GOT3 (cell line): ENCODE measurements around the gene GPBAR1.

Experiments used
- DNase-seq: peaks from one replicate; lab custom pipeline; 2025; ENCODE audit warnings: mixed read lengths; lab: John Stamatoyannopoulos, UW

Gene GPBAR1, protein sequence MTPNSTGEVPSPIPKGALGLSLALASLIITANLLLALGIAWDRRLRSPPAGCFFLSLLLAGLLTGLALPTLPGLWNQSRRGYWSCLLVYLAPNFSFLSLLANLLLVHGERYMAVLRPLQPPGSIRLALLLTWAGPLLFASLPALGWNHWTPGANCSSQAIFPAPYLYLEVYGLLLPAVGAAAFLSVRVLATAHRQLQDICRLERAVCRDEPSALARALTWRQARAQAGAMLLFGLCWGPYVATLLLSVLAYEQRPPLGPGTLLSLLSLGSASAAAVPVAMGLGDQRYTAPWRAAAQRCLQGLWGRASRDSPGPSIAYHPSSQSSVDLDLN

GRCh38 chr2:218260742-218261422, at the start of gene GPBAR1:
GPBAR1 (plus strand) TSS chr2:218261015; CDS start chr2:218262725, 1,710 bp downstream.
- DNase-seq: no peak

DNA sequence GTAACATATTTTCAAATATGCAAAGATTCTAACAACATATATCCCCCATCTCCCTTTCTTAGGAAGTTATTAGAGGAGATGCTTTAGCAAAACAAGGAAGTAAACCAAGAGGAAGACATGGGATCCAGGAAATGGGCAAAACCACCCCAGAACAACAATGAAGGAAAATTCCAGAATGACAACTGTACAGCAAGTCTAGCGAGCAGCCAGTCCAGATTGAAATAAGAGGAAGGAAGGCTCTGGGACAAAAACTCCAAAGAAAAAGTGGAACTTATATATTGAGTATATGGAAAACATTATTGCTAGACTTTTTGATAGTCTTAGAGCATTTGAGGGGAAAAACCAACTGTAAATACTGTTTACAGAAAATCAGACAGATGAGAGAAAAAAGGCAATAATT, 46.7 kb upstream of the GPBAR1 start:
- DNase-seq: no peak

- DNase-seq: no peak
Measured at GRCh38 chr2:218216336-218216673, 44.5 kb upstream of the GPBAR1 start.

DNA sequence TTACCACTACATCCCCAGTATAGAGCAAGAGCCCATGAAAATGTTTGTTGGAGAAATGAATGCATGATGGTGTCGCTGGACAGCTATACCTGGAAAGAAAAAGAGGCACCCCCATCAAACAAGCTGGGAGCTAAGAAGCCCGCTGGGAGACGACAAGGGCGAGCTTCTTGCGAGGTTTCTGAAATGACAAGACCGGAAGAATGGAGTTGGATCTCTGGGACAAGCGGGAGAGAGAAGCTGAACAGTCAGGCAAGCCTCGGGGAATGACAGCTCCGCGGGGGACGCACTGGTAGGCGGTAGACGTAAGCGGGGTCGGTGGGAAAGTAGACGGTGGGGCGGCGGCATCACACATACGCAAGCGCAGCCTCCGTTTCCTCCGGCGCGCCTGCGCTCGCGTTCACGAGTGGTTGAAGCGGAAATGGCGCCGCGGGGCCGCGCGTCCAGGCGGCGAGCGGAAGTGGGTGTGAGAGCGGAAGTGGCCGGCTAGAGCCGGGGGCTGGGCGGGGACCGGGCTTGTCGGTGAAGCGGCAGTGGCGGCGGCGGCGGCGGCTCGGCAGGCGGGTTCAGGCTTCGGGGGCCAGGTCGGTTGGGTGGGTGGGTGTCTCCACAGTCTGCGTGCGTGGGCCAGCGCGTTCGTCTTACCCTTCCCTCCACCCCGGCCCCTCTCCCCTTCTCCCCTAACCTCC, 44.0 kb upstream of the GPBAR1 start, which contains the start of gene ARPC2:
Gene ARPC2, plus strand, starts transcription at position 516 of the 686 bp plus-strand sequence. CDS start 282 bp downstream, outside the sequence.
- DNase-seq: peak; percentile 86

DNA sequence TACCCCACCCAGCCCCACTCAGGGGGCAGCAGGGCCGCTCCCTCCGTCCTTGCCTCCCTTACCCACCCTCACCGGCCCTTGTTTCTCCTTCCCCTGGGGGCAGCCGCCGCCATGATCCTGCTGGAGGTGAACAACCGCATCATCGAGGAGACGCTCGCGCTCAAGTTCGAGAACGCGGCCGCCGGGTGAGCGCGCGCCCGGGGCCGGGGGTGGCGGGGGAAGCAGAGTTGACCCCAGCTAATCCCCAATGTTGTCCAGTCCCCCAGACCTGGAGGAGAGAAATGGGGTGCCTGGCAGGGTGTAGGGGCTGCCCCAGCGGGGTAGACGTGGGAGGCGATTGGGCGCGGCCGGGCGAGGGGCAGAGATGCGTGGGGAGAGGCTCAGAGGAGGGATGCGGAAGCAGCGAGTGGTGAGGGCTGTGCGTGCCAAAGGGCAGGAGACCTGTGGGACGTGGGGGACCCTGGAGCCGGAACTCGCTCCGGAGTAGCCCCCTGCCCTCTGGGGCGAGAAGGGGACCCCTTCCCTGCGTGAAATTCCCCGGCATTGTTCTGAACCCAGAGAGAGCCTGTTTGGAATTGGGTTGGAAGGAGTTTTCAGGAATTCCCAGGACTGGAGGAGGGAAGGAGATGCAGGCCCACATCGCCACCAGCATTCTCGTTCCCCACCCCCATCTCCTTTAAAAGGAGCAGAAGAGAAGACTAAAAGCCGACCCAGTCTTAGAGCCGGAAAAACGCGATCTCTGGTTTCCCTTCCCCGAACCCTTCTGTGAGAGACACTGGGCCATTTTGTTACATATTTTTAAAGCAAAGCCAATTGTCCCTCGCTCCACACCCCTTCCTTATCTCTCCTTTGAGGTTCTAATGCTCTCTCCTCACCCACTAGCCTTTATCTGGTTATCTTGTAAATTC, 43.2 kb upstream of the GPBAR1 start:
- peak; percentile 8 for DNase-seq

DNA sequence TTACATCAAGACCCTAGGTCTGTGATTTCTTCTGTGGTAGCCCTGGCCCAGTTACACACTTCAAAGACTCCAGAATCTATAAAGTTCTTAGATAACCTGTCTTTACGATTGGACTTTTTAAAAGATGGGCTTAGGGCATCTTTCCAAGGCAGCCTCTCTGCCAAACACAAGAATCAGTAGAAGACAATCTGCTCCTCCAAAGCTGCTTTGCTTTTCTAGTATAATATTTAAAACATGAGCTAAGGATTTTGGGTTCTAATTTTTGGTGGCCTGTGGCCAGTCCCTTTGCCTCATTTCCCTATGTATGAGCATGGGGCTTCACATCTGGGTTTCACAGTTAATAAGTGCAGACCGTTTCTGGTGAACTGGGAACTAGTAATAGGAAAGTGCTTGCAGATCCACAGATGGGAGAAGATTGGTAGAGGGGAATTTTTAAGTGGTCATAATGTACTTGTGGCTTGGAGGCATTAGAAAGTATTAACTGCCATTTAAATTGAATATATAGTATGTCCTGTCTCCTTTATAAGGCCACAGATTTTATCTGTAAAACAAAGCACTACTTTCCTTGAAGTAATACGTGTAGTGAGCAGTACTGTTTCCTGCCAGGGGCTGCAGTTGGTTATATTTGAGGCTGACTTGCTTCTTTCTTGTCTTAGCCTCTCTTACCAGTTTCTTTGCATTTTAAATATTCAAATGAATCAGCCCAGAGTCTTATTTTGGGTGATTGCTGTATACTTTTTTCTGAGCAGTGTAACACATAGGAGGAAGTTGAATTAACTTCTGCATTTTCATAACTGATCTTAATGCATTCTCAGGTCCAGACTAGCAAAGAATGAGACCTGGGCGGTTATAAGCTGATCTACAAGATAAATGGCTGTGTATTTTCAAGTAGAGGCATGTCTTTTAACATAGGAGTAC, 42.3 kb upstream of the GPBAR1 start:
- no peak for DNase-seq

GRCh38 chr2:218219934-218220333, 40.9 kb upstream of the GPBAR1 start:
- DNase-seq: no peak

DNA sequence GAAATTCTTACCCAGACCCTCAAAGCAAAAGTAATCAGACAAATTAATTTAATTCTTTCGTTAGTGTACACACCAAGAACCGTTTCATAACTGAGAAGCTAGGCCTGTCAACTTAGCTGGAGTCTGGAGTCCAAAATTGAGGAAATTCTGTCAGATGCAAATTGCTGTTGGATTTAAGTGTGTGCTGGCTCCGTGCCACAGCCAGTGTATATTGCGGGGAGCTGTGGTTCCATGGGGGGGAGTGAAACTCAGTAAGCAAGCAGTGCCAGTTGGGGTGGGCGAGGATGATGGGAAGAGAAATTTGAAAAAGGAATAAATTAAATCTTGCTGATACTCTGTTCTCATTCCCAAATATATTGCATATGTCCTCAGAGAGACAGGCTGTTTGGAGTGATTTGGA, 39.8 kb upstream of the GPBAR1 start:
- DNase-seq: no peak

DNA sequence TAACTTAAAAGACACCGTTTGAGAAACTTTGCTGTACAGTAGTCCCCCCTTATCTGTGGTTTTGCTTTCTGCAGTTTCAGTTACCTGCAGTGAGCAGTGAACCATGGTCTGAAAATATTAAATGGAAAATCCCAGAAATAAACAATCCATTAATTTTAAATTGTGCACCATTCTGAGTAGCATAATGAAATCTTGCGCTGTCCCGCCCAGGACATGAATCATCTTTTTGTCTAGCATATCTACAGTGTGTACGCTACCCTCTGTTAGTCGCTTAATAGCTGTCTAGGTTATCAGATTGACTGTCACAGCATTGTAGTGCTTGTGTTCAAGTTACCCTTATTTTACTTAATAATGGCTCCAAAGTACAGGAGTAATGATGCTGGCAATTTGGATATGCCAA, 37.8 kb upstream of the GPBAR1 start:
- DNase-seq: no peak

GRCh38 chr2:218224186-218224585, 36.6 kb upstream of the GPBAR1 start:
- DNase-seq: no peak

- DNase-seq: no peak
Measured at GRCh38 chr2:218226903-218227302, 33.9 kb upstream of the GPBAR1 start.

GRCh38 chr2:218228366-218229090, 32.3 kb upstream of the GPBAR1 start:
- DNase-seq: no peak

DNA sequence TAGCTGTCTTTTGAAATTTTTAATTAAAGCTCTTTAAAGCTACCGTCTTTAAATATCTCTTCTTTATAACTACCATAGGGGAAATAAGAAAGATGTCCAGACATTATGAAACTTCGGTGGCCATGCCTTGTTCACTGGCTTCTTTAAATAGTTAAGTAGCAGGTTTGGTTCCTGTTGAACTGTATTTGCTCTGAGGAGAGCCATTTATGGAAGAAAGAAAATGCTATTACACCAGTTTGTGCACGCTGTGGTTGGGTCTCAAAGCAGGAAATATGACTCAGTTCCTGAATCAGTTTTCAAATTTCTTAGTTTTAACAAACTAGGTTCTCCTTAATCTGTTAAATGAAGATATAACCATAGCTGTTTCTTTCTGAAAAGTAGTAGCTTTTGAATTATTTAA, 31.6 kb upstream of the GPBAR1 start:
- no peak for DNase-seq

GRCh38 chr2:218229851-218230250, 31.0 kb upstream of the GPBAR1 start:
- DNase-seq: no peak

GRCh38 chr2:218230882-218231281, 29.9 kb upstream of the GPBAR1 start:
- DNase-seq: no peak

DNA sequence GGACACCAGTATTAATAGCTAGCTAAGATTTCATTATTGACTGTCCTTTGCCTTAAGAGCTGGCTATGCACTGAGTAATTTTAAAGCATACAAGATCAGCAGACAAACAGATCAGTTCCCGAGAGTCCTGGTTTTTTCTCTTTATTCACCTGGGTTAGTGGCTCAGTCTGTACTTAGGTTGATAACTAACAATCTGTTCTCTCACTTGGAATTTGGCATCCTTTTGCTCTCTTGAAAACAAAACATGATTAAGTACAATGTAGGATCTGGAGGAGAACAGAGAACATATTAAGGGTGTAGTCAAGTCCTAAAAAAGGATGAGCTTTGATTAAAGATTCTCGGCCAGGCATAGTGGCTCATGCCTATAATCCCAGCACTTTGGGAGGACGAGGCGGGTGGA, 27.3 kb upstream of the GPBAR1 start:
- no peak for DNase-seq

GRCh38 chr2:218234521-218234920, 26.3 kb upstream of the GPBAR1 start:
- no peak for DNase-seq

DNA sequence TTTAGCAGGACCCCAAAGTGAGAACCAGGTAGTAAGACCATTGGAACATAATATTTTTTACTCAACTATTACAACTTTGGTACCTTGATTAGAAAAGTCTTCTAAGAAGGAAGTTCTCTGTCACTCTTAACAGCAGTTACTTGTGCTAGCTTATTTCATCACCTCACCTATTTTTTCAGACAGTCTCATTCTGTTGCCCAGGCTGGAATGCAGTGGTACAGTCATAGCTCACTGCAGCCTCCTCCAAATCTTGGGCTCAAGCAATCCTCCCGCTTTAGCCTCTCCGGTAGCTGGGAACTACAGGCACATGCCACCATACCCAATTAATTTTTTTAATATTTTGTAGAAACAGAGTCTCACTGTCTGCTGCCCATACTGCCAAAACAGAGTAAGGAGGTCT, 25.8 kb upstream of the GPBAR1 start:
- DNase-seq: no peak

- DNase-seq: no peak
Measured at GRCh38 chr2:218236829-218237228, 24.0 kb upstream of the GPBAR1 start.

DNA sequence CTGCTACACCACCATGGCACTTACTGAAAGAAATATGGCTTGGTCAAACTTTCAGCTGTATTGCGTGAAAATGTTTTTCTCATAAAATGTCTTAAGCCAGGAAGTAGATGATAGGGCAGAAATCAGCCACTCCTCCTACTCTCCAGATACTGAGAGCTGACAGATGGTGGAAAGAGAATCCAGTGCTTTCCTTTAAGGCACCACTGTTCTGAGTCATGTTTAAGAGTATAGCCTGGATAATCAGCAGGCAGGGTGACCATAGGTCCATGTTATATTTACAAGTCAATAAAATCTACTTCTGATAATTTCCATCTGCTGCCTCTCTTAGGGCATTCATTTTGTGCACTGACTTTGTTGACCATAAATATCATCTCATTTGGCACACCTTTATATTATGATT, 21.9 kb upstream of the GPBAR1 start:
- DNase-seq: no peak
